ENCODE data around the gene MSANTD2.

DNA sequence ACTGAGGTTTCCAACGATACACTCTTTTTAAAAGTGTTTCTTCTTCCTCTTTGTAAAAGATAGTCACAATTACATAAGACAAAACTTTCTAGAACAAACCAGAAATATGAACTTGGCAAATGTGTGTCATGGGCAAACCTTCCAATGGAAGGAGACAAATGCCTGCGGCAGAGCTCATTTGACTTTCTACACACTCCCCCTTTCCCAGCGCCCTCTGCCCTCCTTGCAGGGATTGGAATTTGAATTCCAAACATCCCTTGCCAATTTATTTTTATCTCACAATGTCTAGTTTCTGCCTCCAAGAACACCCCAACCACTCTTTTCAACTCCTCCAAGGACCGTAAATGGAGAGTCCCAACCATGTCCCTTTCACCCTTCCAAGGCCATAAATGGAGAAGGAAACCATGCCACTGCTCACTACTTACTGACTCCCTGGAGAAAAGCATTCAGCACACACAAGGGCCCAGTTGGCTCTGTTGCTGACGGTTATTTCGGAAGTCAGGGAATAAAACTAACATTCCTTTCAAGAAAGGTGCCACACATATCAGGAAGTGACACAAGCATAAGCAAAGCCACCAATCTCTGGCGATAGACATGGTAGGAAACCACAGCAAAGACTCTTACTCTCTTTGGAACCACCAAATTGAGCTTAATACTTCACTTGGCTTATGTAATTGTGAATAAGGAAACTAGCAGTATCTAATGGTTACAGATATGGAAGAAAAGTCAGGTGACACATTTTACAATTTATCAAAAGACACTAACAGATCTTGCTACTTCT, 23.2 kb downstream of the MSANTD2 start:
- TF ChIP-seq, protein P1, sequence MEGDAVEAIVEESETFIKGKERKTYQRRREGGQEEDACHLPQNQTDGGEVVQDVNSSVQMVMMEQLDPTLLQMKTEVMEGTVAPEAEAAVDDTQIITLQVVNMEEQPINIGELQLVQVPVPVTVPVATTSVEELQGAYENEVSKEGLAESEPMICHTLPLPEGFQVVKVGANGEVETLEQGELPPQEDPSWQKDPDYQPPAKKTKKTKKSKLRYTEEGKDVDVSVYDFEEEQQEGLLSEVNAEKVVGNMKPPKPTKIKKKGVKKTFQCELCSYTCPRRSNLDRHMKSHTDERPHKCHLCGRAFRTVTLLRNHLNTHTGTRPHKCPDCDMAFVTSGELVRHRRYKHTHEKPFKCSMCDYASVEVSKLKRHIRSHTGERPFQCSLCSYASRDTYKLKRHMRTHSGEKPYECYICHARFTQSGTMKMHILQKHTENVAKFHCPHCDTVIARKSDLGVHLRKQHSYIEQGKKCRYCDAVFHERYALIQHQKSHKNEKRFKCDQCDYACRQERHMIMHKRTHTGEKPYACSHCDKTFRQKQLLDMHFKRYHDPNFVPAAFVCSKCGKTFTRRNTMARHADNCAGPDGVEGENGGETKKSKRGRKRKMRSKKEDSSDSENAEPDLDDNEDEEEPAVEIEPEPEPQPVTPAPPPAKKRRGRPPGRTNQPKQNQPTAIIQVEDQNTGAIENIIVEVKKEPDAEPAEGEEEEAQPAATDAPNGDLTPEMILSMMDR (IDR thresholded peaks at IDR 0.05), result no peak
- TF ChIP-seq POLR2A (IDR thresholded peaks at IDR 0.05), result no peak
